ENCODE data around the gene PAN3.

DNA sequence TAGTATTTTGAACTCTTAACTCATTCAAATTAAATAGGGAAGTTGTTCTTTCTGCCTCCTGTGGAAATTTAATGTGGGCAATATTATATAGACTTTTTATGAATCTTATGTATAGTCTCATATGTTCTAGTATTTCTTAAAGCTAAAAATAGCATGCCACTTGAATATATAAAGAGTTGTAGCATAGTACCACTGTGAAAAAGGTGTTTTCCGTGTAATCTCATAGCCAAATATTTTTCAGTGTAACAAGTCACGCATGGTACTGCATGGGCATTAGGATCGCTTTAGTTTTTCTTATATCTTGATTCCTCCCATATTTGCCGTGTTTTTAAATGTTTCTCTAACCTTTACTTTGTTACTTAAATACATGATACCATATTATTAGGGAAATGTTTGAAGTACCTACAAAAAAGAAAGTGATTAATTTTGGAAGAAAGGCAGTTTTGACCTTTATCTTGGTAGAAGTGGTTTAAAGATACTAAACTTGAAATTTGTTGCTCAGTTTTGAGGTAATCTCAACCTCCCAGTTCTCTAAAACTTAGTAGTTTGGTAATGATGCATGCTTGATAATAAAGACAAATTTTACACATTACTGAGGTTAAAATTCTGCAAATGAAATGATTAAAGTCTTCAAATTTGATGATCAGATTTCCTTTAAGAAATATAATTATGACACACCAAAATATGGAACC is 81.2 kb downstream of the PAN3 start:
- no peak for TF ChIP-seq POLR2A (IDR thresholded peaks at IDR 0.05)
- TF ChIP-seq POLR2AphosphoS5 (IDR thresholded peaks at IDR 0.05): no peak
